Left ventricle myocardium inferior (tissue), 1 donor: ENCODE measurements around the gene IFITM2. TPM values are rescaled to one million over a fixed set of nuclear protein-coding genes. Genes with fewer than 3 reads are reported as not detected.

ENCODE experiments used
- DNase-seq: peaks from one replicate; pipeline ENCODE4 v3.0.0-alpha.2; 2020
- H3K27ac ChIP-seq: fragments of 200-600 bp; replicated peaks from 2 replicates; pipeline ENCODE4 v1.8.0; 2021
- H3K27me3 ChIP-seq: fragments of 200-600 bp; 2 replicates; pipeline ENCODE4 v1.8.0; 2021; ENCODE audit warnings: low read depth
- H3K36me3 ChIP-seq: fragments of 200-600 bp; 2 replicates; pipeline ENCODE4 v1.8.0; 2021
- H3K4me1 ChIP-seq: fragments of 200-600 bp; 2 replicates; pipeline ENCODE4 v1.8.0; 2021
- H3K4me3 ChIP-seq: fragments of 200-600 bp; 2 replicates; pipeline ENCODE4 v1.8.0; 2021; ENCODE audit warnings: mild to moderate bottlenecking, moderate library complexity
- H3K9me3 ChIP-seq: fragments of 200-600 bp; replicated peaks from 2 replicates; pipeline ENCODE4 v1.8.0; 2021
- intact Hi-C: fragments of 100-400 bp; cut with micrococcal nuclease; formaldehyde crosslinking; loops from one replicate; pipeline ENCODE4 v1.11.0; 2022
- total RNA-seq: library from RNA; stranded (reverse); fragmentation: NEBNext Ultra II Directional; extraction: Animal tissue kit (Norgen Biotek cat#: 25700); gene quantifications from one replicate; pipeline ENCODE4 v1.2.1, GENCODE V29; 2021
- TF ChIP-seq, protein P1 (sequence below): fragments of 200-600 bp; IDR thresholded peaks from 2 replicates; pipeline ENCODE4 v1.8.0; 2021; ENCODE audit warnings: antibody characterized with exemption, mild to moderate bottlenecking, borderline replicate concordance
- donor health status: DM: no; HTN: yes; CAD: no; lungs with severe emphysema.

IFITM2 gene
- total RNA-seq, 1 donor from 2014 or later = 160 TPM

- intact Hi-C loops = no loop called here
- Histone ChIP-seq H3K27me3 (peaks cover 72% of the 10 kb centered on the region), H3K36me3 (no peaks in the 10 kb centered on the region), H3K4me3 (no peak overlapping the region), H3K4me1 (peaks cover 28% of the 10 kb centered on the region), H3K27ac (peak overlapping the region; percentile 36), H3K9me3 (no peaks in the 10 kb centered on the region)
- TF ChIP-seq, protein P1, sequence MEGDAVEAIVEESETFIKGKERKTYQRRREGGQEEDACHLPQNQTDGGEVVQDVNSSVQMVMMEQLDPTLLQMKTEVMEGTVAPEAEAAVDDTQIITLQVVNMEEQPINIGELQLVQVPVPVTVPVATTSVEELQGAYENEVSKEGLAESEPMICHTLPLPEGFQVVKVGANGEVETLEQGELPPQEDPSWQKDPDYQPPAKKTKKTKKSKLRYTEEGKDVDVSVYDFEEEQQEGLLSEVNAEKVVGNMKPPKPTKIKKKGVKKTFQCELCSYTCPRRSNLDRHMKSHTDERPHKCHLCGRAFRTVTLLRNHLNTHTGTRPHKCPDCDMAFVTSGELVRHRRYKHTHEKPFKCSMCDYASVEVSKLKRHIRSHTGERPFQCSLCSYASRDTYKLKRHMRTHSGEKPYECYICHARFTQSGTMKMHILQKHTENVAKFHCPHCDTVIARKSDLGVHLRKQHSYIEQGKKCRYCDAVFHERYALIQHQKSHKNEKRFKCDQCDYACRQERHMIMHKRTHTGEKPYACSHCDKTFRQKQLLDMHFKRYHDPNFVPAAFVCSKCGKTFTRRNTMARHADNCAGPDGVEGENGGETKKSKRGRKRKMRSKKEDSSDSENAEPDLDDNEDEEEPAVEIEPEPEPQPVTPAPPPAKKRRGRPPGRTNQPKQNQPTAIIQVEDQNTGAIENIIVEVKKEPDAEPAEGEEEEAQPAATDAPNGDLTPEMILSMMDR = no peak
- DNase-seq = peak; percentile 17
Measured at GRCh38 chr11:298406-299065, 9.1 kb upstream of the IFITM2 start.

DNA sequence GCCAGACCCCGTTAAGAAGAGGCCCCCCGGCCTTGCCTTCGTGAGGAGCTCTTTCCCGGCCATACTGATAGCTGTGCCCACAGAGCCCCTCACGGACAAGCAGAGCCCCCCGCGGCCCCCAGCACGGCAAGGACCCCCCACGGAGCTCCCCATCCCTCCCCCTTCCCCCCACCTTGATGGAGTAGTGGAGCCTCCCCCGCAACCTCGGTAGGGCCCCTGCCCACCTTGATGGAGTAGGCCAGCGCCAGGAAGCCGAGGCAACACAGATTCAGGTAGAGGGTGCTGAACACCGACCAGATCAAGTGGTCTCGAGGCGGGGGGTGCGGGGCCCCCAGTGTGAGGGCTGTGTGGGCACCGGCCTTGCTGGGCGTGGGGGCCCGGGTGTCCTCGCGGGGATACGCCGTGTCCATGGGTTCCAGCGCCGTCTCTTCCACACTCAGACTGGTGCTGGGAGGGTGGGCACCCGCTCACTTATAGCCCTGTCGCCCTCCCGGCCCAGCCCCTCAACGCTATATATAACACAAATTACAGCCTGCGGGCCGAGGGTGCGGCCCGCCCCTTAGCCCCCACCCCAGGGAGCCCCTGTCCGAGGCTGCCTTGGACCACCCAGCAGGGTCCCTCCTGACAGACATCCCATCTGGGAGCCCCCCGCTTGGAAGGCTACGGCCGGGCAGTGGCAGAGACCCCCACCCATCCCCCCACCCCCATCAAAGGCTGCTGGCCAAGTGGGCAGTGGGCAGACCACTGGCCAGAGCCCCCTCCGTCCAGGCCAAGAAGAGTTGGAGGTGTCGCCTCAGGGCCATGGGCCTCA, 8.3 kb upstream of the IFITM2 start, which contains the start of gene IFITM5:
Gene IFITM5 (minus strand): TSS at position 446 of the 811 bp plus-strand sequence. CDS start 36 bp downstream, at position 410.
- TF ChIP-seq, protein P1 = no peak
- intact Hi-C loops = no loop called here
- H3K27me3 ChIP-seq = peaks cover 71% of the 10 kb centered on the region
- H3K9me3 ChIP-seq = no peaks in the 10 kb centered on the region
- H3K27ac ChIP-seq = peak within 1 kb of the TSS; percentile 36
- H3K4me3 ChIP-seq = no peak within 1 kb of the TSS
- H3K36me3 ChIP-seq = no peaks in the 10 kb centered on the region
- peaks cover 28% of the 10 kb centered on the region for H3K4me1 ChIP-seq
- DNase-seq = peak; percentile 13

DNA sequence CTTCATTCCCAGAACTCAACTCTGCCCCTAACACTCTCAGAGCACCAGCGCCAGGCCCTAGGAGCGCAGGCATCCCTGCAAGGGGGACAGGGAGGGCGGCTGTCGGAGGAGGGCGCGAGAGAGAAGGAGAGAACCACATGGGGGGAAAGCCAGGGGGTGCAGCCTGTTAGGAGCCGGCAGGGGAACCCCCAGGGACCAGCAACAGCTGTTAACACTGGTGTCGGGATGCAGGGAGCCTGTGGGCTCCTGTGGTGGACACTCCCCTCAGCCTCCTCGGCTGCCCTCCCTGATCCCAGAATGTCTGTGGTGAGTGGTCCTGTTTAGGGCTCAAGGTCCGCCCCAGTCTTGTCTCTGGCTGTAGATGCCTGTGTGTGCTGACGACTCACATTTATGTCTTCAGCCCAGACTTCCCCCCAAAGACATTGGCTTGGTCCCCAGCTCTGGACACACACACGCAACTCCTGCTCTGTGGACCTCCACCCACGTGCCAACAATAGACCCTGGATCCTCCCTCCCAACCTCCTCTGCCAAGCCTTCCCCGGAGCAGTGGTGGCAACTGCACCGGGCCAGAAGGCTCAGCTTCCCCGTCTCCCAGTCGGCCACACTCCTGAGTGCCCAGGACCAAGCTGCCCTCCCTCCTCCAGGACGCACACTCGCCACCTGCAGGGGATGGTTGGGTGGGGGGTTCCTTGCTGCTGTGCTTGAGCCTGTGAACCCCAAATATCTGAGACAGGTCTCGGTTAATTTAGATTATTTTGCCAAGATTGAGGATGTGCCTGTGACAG, 7.5 kb upstream of the IFITM2 start:
- TF ChIP-seq, protein P1 = no peak
- intact Hi-C loops = no loop called here
- Histone ChIP-seq H3K36me3 (no peaks in the 10 kb centered on the region), H3K9me3 (no peaks in the 10 kb centered on the region), H3K27ac (no peak overlapping the region), H3K4me1 (peaks cover 36% of the 10 kb centered on the region), H3K27me3 (peaks cover 64% of the 10 kb centered on the region), H3K4me3 (no peak overlapping the region)
- DNase-seq = peak; percentile 15

- TF ChIP-seq, protein P1 = no peak
- no peak for DNase-seq
- Histone ChIP-seq H3K27ac (no peak overlapping the region), H3K9me3 (no peaks in the 10 kb centered on the region), H3K36me3 (no peaks in the 10 kb centered on the region), H3K4me1 (peaks cover 51% of the 10 kb centered on the region), H3K4me3 (no peak overlapping the region), H3K27me3 (peaks cover 45% of the 10 kb centered on the region)
- intact Hi-C loops = no loop called here
Measured at GRCh38 chr11:303363-303762, 4.3 kb upstream of the IFITM2 start.

GRCh38 chr11:304061-304506, 3.5 kb upstream of the IFITM2 start:
- intact Hi-C loops = no loop called here
- no peak for DNase-seq
- Histone ChIP-seq H3K4me3 (no peak overlapping the region), H3K36me3 (no peaks in the 10 kb centered on the region), H3K4me1 (peaks cover 48% of the 10 kb centered on the region), H3K27me3 (peaks cover 38% of the 10 kb centered on the region), H3K9me3 (no peaks in the 10 kb centered on the region), H3K27ac (no peak overlapping the region)
- TF ChIP-seq, protein P1 = no peak
